ENCODE data around the gene RPS6KB2.

RPS6KB2 gene

DNA sequence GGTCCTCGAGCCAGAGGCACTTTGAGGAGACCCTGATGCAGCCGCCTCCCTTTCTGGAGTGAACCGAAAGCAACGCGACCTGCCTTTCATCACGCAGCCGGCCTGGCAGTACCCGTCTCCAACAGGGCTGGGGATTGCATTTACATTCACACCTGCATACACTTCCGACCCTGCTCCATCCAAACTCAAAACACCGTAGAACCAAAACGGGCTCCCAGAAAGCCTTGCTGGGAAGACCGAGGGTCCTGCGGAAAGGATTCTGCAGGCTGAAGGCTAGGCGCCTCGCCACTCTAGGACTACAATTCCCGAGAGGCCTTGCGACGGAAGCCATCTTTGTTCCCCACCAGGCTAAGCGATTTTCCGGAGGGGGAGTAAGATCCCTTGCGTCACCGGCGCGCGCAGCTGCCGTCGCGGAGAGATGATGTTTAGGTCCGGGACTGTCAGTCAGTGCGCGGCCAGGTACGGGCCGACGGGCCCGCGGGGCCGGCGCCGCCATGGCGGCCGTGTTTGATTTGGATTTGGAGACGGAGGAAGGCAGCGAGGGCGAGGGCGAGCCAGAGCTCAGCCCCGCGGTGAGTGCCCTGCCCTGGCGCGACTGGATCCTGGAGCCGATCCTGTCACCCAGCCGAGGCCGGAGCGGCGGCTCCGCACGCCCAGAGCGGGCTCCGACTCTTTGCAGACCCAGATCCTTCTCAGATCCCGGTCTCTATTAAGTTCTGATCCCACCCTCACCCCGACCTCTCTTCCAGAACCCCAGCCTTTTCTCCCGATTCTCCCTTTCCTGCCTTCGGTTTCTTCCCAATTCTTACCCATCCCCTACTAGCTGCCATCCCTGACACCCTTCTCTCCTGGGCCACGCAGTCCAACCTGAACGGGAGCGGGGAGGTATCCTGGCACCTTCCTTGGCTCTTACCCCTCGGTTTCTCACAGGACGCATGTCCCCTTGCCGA is at the start of gene RPS6KB2:
Gene RPS6KB2 (plus strand): TSS at position 443 of the 950 bp plus-strand sequence. CDS start 52 bp downstream, at position 495.
- DNase-seq = peak; percentile 96

DNA sequence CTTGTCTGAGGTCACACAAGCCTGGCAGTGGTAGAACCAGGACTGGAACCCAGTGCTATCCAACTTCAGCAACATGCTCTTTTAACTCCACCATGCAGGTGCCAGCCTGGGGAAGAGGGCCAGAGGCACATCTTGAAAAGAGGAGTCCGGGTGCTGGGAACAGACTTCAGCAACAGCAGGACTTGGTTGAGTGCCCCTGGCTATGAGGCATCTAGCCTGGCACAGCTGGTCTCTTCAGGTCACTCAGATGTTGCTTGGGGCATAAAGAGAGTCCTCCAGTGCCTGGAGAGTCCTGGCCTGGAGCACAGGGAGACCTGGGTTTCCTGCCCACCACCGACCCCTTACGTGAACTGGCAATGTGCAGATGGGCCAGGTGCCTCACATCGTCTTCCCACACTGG is 49.8 kb upstream of the RPS6KB2 start:
- DNase-seq = no peak

DNA sequence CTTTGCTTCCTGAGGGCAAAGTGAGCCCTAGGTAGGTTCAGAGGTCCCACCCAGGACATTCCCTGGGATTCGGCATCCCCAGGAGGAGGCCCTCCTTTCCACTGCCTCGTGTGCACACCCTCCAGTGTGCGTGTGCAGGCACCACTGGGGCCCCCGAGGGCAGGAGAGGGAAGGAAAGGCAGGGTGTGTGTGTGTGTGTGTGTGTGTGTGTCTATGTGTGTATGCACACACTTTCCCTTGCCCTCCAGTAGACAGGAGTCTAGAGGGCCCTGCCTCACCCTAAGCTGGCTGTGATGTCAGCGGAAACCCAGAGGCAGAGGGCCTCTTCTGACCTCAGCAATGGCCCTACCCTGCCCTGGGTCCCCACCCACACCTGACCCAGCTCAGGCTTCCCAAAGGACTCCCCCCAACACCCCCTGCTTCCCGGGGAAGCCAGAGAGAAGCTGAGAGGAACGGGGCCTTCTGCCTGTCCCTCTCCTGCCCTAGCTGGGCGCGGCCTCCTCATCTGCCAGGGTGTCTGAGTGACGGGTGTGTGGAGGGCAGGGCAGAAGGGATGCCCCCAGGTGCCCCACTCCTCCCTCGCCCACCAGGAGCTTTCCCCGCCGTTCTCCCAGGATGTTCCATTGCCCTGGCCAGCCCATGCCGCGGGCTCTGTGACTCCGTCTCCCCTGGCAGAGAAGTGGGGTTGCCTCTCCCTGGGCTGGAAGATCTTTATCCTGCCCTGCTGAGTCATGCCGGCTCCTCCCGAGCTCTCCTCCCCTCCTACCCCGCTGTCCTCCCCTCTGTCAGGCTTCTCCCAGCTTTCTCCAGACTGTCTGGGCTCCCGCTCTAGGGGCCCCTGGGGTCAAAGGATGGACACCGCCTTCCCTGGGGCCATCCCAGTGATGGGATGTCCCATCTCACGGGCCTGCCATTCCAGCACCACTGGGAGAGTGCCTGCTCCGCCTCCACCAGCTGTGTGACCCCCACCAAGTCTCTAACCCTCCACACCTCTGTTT is 48.9 kb upstream of the RPS6KB2 start:
- no peak for DNase-seq

DNA sequence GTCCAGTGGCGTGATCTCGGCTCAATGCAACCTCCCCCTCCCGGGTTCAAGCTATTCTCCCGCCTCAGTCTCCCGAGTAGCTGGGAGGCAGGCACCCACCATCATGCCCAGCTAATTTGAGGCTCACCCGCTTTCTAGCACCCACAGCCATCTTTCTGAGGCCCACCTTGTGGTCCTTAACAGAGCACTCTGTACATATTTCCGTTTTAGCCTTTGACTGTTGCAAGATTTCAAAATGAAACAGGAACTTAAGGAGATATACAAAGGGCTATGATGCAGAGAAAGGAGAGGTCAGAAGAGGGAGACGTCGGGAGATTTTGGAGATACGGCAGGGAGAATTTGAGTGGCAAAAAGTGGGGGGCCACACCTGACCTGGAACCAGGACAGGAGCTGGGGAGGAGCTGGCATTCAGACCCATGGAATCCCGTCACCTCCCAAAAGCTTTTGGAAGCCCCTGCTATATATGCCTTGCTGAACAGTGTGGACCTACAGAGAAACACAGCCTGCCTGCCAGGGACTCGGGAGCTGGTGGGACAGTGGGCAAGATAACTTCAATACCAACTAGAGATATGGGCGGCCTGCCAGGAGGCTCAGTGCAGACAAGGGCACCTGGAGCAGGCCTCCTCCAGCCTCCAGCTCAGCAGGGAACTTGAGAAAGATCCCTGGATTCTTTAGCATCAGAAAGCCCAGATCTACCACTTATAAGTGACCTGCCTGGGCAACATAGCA is 46.9 kb upstream of the RPS6KB2 start:
- no peak for DNase-seq

DNA sequence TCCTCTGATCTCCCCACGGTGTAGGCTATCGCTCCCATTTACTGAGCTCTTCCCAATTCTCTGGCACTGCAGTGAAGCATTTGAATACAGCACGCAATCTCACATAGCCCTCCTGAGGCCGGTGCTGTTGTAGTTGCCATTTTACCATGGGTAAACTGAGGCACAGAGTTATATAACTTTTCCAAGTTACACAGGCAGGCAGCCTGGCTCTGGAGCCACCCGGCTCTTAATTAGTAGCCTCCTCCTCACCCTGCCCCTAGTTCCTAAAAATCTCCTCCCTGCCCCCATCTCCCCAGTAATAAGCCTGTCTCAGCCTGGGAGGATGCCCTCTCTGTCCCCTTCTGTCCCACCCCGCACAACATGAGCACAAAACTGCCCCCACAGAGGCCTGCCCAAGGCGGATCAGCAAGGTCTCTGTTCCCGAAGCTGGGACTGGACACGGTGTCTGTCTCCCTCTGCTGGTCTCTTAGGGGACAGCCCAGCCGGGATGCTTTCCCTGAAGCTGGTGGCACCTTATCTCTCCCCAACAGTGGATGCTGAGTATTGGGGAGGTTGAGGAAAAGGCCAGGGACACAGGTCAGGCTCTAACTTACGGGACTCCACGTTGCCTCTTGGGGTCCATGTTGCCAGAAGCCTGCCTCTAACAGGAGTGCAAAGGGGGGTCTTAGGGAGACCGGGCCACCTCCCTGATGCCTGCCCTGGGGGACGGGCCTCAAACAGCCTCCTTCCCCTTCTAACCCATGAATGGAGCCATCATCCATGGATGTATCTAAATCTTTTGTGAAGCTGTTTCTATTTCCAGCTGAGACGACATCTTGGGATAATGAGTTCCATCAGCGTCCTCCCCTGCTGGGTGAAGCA is 45.8 kb upstream of the RPS6KB2 start:
- peak; percentile 53 for DNase-seq

DNA sequence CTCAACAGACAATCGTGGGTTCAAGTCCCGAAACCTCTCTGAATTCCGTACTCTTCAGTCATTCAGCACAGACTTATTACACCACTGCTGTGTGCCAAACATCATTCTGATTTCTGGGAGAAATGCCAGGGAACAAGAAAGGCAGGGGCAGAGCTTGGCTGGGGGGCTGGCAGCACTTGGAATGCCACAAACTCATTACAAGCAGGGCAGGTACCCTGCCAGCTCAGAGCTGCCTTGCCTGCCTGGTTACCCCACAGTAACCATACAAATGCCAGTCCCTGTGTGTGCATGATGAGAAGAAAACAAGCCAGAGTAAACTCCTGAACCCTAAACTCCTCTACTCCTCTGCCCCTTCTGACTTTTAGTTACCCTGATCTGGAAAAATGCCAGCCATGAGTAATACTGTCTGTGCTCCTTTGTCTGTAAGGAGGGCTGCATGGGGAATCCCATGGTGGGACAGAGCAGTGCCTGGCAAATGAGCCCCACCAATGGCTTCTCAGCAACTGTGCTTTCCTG is 43.4 kb upstream of the RPS6KB2 start:
- peak; percentile 44 for DNase-seq

DNA sequence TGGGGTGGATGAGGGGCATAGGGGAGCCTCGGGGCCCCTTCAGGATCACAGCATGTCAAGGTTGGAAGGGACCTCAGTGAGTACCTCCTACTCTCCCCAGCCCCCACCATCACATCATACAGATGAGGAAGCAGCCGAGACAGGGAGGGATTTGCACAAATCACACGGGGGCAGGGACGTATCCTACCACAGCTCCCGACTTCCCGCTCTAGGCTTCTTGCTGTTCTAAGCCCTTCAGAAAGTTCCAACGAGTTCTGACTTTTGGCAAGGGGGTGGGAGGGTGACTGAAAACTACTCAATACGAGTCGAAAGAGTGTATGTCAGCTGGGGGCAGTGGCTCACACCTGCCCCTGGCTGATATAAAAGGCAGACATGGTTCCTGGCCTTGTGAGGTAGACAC is 41.2 kb upstream of the RPS6KB2 start:
- DNase-seq = no peak

DNA sequence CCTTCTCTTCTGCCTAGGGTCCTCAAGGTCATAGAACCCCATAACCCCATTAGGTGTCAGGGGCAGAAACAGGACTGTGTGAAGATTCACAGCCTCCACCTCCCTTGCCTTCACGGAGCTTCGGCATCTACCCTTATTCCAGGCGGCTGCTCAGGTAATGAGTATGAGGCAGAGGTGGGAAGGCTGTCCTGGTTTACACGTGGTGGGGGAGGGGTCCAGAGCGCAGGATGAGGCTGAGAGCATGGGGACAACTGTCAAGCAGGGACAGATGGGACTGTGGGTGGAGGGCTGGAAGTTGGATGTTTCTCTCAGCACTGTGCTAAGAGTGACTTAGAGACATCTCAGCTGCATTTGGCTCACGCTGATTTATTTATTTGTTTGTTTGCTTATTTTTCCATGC is 40.8 kb upstream of the RPS6KB2 start:
- no peak for DNase-seq

DNA sequence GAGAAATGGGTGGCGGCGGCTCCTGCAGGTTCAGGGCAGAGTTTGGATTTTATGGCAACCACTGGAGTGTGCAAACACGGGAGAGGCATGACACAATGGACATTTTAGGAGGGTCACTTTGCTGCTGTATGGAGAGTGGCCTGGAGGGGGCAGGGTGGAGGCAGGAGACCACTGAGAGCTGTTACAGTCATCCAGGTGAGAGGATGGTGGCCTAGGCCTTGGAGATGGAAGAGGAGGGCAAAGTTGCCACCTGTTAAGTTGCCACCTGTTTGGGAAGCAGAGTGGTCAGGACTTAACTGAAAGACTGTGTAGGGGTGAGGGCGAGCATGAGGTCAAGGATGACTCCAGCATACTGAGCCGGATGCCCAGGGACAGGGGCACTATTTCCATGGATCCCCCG is 38.8 kb upstream of the RPS6KB2 start:
- peak; percentile 10 for DNase-seq

DNA sequence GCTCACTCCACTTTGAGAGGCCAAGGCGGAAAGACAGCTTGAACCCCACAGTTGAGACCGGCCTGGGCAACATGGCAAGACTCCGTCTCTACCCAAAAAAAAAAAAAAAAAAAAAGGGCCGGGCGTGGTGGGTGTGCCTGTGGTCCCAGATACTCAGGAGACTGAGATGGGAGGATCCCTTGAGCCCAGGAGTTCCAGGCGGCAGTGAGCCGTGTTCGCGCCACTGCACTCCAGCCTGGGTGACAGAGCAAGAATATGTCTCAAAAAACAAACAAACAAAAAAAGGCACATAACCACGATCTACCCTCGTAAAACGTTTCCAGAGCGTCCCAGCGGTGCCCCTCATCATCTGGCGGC is 37.4 kb upstream of the RPS6KB2 start:
- no peak for DNase-seq

DNA sequence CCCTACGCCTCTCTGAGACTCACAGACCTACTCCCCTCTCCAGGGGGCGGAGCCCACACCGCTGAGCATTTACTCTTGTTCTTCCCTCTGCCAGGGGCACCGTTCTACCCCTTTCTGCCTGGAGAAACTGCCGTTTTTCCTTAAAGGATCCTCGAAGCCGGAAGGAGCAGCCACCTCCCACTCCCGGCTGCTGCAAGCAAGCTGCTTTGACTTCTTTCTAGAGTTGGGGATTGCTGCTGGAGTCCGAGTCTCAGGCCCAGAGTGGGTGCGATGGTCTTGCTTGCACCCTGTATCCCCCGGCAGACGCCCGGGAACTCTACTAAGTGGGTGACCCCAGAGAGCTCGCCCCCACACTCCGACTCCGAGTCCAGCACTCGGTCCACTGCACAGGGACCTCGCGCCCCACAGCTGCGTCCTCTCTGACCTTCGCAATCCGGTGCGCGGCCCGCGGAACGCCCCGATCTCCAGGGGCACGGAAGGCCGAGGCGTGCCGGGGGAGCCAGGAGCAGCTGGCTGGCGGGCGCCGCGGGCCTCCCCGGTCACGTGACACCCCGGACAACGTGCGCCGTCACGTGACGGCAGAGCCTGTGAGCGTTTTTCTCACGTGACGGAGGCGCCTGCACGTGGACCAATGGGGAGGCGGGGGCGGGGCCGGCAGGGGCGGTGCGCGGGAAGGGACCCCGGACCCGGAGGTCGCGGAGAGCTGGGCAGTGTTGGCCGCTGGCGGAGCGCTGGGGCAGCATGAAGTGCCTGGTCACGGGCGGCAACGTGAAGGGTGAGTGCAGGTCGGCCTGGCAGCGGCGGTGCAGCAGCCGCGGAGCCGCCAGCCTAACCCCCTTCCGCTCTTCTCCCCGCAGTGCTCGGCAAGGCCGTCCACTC is 36.8 kb upstream of the RPS6KB2 start, which contains the start of gene RAD9A:
Gene RAD9A (plus strand): TSS at position 683 of the 879 bp plus-strand sequence. CDS start 59 bp downstream, at position 742.
- DNase-seq = peak; percentile 98

DNA sequence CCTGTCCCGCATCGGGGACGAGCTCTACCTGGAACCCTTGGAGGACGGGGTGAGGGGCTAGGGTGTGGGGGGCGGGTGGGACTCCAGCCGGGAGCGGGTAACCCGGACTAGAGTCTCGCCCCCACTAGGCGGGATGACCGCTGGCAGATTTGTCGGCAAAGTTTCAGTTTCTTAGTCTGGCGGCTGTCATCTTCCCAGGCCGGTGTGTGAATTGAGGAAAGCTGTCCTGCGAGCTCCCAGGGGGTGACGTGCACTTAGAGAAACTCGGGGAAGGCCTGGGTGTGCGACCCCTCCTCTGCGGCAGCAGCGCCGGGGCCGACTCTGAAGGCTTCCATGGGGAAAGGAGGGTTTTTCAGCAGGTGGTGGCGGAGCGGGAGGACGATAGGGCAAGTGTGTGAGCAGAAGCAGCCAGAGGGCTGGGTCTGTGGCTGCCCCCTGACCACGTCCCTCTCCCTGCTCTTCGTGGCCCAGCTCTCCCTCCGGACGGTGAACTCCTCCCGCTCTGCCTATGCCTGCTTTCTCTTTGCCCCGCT is 36.0 kb upstream of the RPS6KB2 start:
- no peak for DNase-seq

DNA sequence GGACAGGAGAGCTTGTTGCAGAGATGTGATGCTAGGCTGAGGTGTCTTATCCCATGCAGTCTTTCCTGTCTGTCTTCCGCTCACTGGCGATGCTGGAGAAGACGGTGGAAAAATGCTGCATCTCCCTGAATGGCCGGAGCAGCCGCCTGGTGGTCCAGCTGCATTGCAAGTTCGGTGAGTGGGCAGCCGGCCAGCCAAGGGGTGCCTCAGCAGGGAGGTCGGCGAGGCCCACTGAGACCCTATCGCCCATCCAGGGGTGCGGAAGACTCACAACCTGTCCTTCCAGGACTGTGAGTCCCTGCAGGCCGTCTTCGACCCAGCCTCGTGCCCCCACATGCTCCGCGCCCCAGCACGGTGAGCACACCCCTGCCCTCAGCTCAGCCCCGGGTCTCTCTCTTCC is 34.9 kb upstream of the RPS6KB2 start:
- no peak for DNase-seq

DNA sequence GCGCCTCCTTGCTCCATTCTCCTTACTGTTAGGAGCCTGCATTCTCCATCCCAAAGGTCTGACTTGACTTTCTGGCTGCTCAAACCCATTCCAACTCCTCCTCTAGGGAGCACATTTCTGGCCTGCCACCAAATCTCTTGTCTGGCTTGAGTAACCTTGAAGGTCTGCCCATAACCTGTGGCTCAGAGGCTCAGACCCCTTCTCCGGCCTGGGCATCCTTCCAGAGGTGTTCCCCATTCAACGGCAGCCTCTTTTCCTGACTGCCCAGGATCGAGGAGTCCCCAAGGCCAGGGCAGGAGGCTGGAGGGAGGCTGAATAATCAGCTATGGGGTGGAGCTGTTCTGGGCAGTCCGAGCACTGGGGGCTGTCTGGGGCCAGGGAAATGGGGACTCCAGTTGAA is 34.3 kb upstream of the RPS6KB2 start:
- DNase-seq = no peak

DNA sequence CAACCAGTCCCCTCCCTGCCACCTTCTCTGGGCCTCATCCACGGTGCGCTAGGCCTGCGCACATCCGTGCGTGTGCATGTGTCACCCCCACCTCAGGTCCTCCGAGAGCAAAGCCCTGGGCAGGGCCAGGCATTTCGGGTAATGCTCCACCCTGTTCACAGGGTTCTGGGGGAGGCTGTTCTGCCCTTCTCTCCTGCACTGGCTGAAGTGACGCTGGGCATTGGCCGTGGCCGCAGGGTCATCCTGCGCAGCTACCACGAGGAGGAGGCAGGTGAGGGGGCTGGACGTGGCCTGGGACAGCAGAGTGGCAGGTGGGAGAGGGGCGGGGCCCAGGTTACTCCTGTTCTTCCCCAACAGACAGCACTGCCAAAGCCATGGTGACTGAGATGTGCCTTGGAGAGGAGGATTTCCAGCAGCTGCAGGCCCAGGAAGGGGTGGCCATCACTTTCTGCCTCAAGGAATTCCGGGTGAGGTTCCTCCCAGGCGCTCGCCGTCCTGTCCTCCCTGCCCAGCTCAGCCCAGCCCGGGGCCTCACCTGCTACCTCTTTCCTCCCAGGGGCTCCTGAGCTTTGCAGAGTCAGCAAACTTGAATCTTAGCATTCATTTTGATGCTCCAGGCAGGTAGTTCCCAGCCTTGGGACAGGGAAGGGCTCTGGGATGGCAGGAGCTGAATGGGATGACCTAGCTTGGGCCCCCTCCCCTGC is 32.6 kb upstream of the RPS6KB2 start:
- no peak for DNase-seq

DNA sequence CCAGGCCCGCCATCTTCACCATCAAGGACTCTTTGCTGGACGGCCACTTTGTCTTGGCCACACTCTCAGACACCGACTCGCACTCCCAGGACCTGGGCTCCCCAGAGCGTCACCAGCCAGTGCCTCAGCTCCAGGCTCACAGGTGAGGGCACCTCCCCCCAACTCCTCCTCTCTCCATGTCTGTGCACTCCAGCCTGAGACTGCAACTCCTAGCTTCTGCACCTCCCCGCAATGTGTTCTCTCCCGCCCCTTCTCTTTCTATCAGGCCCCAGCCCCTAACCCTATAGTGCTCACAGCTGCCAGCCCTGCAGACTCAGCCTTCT is 32.1 kb upstream of the RPS6KB2 start:
- DNase-seq = no peak

DNA sequence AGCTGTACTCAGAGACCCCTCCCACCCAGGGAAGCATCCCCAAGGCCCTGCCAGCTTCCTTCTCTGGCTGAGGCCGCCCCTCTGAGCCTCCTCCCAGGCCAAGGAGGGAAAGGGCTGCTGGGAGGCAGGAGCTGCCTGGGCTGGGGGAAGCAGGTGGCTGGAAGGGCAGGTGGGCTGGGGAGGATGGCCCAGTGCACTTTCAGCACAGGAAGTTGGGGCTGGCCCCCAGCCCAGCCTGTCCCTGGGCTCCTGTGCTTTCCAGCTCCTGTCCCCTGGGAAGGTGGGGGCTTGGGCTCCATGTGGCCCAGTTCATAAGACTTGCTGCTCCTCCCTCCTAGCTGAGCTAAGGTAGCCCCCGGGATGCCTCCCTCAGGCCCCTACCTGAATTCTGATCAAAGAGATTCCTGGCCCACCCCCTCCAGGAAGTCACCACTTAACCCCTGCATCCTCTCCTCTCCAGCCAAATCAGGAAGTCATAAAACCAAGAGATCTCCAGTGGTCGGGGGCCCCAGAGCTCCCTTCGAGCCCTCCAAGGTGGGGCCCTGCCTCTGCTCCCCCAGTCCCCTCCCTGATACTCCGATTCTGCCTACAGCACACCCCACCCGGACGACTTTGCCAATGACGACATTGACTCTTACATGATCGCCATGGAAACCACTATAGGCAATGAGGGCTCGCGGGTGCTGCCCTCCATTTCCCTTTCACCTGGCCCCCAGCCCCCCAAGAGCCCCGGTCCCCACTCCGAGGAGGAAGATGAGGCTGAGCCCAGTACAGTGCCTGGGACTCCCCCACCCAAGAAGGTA is 31.5 kb upstream of the RPS6KB2 start:
- DNase-seq = no peak

DNA sequence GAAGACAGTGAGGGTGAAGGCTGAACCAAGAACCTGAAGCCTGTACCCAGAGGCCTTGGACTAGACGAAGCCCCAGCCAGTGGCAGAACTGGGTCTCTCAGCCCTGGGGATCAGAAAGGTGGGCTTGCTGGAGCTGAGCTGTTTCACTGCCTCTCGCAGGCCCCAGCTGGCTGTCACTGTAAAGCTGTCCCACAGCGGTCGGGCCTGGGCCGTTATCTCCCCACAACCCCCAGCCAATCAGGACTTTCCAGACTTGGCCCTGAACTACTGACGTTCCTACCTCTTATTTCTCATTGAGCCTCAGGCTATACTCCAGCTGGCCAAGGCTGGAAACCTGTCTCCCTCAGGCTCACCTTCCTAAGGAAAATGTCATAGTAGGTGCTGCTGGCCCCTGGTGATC is 30.8 kb upstream of the RPS6KB2 start:
- no peak for DNase-seq
